Activated CD4-positive, alpha-beta T cell treated with anti-CD3 and anti-CD28 coated beads for 48 hours (primary cell): Measurements from ENCODE around the gene USP33.
"Not testable (repeated sequence)": the region's sequence is repeated elsewhere in the genome, so short reads cannot be mapped to it uniquely, and the experiment has no call there.

Experiments used
- DNase-seq: peaks from one replicate; pipeline ENCODE4 v3.0.0-alpha.2; 2020

Gene USP33

DNA sequence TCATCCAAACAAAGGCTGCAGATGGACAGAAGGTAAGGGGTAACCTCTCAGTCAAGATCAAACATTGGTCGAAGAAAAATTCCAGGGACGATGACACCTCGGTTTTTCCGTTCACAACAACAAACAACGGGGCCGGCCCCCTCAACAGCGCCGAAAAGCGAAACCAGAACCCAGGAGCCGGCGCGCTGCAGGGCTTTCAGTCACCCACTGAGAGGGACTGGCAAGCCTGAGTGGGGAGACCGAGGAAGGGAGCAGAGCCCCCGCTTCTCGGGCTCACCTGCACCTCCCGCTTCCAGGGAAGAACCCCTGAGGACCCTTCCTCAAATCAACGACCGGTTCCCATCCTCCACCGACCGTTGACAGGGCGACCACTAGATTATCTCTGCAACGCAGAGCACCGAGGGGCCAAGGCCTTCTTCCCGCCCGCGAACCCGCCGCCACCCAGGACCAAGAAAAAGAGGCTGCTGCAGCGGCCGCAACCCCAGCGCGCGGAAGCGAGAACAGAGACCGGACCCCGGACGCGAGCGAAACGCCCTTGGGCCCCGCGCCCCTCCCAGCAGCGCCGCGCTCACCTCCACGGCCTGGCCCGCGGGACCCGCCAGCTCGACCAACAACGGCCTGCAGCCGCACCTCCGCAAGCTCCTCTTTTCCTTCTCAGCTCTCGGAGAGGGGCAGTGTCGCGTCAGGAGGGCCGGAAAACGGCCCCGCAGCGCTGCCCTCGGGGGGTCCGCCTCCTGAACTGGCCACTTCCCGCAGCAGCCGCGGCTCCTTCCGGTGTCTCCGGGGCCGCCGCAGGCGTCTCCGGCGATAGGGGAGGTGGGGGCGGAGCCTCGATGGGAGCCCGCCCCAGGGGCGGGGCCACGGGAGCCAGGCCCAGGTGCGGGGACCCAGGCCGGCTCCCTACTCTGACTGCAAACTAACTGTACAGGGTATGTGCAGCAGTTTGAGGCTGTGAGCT, at the start of gene USP33:
TSS of gene USP33 (minus strand) at position 782 of the 958 bp plus-strand sequence. CDS start 18,155 bp downstream, outside the sequence.
- DNase-seq = peak; percentile 93

DNA sequence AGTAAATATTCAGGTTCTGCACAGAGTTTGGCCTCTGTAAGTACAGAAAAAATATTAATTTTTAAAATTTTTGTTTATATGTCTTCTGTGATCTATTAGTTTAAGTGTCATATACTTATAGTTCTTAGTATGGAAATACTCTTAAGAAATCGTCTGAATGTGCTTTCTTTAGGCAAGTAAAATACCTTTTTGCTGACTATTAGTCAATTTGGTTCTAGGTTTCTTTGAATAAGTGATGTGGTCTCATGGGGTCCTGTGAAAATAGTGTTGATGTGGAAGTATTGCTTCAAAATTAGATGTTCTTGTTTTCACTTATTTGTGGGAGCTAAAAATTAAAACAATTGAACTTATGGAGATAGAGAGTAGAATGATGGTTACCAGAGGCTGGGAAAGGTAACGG, 43.7 kb upstream of the USP33 start:
- DNase-seq = no peak

DNA sequence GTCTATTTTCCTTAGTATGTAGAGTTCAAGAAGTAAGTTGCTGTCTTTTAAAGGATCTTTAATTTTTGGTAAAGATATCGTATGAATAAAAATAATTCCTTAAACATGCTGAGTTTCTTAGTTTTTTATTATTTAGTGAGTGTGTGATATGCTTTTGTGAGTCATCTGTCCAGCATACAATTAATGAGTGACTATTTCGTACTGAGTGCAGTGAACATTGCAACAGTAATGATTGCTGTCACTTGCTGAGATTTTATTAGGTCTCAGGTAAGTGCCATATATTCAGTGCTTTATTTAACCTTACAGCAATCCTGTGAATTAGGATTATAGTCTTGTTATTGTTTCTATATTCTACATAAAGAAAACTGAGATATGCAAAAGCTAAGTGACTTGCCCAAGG, 42.4 kb upstream of the USP33 start:
- DNase-seq = no peak

DNA sequence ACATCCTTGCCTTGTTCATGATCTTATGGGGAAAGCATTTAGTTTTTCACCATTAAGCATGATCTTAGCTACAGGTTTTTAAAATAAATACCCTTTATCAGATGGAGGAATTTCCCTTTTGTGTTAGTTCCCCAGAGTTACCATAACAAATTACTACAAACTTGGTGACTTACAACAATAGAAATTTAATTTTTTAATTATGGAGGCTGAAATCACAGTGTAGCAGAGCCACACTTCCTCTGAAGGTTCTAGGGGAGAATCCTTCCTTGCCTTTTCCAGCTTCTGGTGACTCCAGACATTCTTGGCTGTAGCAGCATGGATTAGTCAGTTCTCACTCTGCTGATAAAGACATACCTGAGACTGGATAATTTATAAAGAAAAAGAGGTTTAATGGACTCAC, 38.3 kb upstream of the USP33 start:
- DNase-seq = no peak

DNA sequence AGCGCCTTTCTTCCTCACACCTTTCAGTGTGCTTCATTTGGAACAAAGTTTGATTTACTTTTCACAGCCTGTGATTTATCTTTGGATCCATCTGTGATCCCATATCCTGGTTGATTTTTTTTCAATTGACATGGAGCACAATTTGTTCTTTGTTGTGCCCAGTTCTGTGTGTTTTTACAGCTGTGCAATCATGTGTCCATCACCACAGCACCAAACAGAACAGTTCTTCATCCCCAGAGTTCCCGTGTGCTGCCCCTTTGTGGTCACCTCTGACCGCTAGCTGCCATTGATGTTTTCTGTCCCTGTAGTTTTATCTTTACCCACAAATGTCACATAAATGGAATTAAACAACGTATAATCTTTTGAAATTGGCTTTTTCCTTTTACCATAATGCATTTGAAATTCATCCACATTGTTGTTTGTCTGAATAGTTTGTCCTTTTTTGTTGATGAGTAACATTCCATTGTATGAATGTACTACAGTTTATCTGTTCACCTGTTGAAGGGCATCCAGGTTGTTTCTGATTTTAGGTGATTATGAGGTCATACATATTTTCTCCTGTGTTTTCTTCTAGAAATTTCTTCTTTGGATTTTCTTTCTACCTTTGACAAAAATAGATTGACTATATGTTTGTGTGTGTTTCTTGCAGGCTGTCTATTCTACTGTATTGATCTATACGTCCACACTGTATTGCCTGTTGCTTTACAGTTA, 37.2 kb upstream of the USP33 start:
- no peak for DNase-seq

DNA sequence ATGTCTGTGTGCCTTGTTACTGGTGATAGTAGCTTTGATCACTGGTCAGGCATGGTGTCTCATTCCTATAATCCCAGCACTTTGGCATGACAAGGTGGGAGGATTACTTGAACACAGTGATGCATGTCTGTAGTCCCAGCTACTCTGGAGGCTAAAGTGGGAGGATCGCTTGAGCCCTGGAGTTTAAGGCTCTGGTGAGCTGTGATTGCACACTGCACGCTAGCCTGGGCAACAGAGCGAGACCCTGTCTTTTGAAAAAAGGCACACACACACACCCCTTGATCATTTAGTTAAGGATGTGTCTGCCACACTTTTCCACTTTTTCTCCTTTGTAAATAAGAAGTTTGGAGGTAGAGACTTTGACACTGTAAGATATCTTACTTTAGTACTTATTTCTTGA, 34.9 kb upstream of the USP33 start:
- DNase-seq = no peak

DNA sequence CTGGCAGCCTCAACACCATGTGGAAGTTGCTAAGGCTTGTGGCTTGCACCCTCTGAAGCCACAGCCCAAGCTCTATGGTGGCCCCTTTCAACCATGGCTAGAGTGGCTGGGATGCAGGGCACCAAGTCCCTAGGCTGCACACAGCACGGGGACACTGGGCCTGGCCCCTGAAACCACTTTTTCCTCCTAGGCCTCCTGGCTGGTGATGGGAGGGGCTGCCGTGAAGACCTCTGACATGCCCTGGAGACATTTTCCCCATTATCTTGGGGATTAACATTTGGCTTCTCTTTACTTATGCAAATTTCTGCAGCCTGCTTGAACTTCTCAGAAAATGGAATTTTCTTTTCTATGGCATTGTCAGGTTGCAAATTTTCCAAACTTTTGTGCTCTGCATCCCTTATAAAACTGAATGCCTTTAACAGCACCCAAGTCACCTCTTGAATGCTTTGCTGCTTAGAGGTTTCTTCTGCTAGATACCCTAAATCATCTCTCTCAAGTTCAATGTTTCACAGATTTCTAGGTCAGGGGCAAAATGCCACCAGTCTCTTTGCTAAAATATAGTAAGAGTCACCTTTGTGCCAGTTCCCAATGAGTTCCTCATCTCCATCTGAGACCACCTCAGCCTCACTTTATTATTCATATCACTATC, 26.6 kb upstream of the USP33 start:
- DNase-seq = not testable (repeated sequence)

DNA sequence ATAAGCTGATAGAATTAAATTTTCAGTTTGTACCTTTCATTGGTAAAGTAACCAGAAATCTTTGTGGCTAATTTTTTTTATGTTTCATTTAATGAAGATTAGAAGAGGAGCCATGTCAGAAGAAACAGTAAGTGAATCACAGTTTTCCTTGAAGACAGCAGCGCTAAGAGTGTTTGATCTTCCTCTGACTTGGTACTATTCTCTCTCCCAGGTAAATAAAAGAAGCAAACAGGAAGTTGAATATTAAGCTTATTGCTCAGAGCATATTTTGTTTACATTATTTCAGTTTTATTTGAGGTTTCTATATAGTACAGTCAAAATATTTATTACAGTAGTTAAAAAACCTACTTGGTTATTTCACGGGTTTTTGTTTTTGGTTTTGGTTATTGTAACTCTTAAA, 23.5 kb upstream of the USP33 start:
- no peak for DNase-seq

DNA sequence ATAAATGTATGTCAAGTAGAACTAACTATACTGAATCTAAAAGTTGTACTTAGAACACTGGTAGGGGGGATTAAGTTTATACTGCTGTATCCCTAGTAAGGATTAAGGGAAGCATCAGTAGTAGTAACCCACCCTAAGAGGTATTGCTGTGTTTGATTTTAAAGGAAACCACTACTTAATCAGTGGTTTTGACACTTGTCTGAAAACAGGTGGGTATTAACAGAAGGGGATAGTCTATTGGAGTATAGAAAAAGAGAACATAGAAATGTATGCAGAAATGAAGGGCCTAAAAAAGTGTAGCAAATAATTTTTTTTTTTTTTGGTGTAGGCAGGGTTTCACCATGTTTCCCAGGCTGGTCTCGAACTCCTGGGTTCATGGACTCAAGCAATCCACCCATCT, 22.0 kb upstream of the USP33 start:
- no peak for DNase-seq

DNA sequence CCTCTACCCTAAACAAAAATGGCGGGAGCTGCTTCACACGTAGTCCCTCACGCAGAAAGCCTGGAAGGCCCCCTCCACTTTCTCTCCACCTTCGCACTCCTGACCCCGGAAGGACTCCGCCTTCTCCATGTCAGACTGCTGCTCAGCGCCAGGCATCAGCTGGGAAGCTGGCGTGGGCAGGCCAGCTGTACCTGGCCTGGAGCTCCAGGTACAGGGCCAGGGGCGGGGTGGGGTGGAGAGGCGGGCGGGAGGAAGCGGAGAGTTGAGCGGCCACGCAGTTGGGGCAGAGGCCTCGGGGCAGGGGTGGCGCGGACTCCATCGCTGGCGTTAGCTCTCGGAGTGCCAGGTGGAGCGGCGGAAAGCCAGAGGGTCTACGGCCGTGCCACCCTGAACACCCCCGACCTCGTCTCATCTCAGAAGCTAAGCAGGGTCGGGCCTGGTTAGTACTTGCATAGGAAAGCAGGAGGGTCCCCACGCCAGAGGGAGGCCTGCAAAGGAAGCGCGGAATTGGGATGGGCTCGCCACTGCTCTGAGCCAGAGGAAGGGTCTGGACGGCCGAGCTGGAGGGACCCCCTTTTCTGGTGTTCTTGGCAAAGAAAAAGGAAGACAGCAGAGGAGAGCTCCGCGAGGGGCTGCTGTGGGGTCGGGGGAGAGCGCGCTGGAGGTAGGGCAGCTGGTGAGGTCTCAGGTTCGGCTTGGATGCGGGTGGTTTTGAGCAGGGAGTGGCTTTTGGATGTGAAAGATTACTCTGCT, 20.1 kb upstream of the USP33 start, which contains the start of gene MIGA1:
TSS of gene MIGA1 (plus strand) at position 121 of the 753 bp plus-strand sequence. CDS start 3,604 bp downstream, outside the sequence.
- DNase-seq = peak; percentile 88

DNA sequence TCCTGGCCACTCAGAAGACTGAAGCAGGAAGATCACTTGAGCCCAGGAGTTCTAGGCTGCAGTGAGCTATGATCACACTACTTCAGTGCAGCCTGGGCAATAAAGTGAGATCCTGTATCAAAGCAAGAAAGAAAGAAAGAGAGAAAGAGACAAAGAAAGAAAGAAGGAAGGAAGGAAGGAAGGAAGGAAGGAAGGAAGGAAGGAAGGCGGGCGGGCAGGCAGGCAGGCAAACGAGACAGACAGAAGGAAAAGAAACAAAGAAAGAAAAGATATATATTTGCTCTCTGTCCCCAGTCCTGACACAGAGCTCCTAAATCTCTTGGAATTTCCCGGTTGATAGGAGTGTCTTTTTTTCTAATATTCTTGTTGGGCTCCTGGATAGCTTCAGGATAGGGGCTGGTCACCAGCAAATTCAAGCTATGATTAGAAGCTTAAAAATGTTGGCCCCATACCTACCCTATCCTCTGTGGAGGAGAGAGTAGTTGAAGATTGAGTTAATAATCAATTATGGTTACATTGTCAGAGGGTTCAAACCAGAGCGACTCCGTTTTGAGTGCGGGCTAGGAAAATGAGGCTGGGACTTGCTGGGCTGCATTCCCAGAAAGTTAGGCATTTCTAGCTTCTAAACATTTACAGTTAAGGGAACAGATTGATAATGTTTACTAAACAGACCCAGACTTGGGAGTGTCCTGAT, 16.5 kb upstream of the USP33 start:
- DNase-seq = no peak

DNA sequence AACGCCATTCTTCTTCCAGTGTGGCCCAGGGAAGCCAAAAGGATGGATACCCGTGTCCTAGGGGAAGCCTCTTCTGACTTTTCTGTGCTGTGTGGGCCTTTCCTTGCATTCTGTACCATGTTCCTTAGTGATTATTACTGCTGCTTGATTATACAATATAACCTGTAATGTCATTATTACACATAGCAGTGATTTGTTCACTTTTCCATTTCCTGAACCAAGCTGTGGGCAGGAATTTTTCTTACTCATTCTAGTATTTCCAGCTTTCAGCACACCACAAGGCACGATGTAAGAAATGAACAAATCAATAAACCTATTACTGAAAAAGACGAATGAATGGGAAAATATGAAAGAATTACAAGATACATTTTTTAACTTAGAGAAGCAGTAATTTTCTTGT, 8.4 kb upstream of the USP33 start:
- no peak for DNase-seq

DNA sequence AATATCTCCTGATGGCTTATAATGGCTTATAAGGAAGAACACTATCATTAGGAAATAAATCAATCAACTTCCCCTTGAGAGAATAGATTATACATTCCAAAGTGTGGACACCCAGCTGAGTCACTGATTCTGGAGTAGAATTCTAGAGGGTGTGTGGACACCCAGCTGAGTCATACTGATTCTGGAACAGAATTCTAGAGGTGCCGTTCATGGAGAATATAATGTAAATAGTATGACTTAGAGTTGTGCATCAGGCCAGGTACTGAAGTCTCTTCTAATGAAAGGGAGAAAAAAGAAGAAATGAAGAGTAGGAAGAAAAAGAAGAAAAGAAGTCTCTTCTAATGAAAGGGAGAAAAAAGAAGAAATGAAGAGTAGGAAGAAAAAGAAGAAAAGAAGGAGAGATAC, 2.4 kb upstream of the USP33 start:
- no peak for DNase-seq

DNA sequence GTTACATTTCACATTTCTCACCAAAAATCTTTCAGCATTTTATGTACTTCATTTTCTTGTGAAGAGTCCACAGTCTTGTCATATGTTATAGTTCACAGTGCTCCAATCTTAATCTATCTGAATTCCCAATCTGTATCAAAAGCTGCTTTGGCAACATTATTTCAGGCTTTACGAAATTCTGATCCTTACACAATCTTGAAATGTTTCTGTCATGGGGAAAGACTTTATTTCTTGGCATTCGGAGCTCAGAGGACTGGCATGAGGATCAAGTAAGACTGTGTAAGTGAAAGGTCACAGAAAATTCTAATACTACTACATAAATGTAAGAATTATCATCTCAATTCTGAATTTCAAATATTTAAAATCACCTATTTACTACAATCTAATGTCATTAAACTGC, 2.0 kb downstream of the USP33 start:
- no peak for DNase-seq

DNA sequence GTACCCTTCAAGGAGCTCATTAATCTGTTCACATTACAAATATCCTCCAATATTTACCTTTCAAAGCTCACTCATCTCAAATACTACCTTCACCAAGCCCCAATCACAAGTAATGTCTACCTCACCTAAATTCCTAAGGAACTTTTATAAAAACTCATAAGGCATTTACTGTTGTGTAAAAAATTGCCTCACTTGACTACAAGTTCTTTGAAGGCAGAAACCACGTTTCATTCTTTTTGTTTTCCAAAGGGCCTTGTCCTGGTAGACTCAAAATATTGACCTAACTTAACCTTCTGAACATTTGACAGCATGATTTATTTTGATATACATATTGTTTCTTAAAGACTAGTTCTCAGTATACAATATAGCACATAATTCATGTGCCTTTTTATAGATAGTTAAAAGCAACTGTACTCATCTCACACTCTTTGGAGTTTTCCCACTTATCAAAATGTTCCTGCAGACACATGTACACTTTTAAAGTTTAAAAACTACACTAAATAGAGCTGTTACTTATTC, 2.5 kb downstream of the USP33 start:
- DNase-seq = no peak

DNA sequence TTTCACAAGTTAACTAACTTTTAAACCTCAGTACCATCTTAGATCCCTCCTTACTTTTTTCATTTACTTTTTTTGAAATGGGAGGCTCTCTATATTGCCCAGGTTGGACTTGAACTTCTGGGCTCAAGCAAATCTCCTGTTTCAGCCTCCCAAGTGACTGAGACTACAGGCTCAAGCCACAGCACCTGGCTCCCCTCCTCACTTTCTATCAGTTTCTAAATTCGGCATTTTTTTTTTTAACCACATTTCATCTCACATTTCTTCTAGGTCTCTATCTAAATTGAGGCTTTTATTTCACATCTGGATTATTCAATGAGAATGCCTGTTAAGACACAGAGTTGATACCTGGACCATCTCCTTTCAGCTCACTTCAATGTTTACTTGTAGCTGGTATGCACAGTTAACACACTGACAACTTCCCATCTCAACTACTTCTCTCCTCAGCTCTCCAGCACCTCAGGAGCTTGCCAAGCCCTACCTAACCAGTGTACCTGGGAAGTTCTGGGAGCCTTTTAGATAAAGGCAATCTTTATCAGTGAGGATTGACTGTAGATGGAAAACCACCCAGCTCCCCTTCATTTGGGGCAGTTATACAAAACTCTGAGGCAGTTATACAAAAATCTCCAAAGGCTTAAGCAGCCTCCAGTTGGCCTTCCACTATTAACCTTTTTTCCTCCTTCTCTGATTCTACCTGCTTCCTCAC, 3.4 kb downstream of the USP33 start:
- no peak for DNase-seq

DNA sequence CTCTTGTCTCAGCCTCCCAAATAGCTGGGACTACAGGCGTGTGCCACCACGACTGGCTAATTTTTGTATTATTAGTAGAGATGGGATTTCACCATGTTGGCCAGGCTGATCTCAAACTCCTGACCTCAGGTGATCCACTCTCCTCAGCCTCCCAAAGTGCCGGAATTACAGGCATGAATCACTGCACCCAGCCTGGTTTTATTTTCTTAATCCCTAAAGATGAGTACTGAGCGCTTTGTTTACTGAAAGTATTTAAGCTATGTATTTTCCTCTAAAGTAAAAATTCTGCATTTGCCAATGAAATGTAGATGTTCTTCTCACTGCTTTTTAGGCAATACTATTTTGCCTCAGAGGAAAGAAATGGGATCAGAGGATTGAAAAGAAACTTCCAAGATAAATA, 10.2 kb downstream of the USP33 start:
- not testable (repeated sequence) for DNase-seq

DNA sequence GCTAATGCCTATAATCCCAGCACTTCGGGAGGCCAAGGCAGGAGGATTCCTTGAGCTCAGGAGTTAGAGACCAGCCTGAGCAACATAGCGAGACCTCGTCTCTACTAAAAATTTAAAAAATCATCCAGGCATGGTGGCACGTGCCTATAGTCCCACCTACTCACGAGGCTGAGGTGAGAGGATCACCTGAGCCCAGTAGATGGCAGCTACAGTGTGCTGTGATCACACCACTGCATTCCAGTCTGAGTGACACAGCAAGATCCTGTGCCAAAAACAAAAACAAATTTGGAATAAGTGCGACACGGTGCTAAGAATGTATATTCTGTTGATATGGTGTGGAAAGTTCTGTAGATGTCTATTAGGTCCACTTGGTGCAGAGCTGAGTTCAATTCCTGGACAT, 15.1 kb downstream of the USP33 start:
- DNase-seq = no peak

DNA sequence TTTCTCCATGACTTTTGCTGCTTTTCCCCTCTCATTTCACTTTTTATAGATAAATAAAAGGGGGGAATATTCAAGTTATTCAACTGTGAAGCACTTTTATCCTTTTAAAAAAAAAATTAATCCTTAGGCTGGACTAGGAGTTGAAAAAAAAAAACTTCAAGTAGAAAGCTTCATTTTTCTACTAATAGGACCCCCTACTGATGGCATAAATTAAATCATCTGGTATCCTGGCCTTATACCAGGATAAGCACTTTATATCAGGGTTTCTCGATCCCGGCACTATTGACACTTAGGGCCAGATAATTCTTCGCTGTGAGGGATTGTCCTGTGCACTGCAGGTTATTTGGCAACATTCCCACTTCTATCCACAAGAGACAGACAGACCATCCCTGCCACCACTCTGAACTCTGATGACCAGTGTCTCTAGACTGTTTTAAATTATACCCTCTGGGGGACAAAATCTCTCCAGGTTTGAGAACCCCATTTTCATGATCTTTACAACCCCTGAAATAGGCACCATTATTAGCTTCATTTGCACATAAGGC, 17.6 kb downstream of the USP33 start:
- no peak for DNase-seq

DNA sequence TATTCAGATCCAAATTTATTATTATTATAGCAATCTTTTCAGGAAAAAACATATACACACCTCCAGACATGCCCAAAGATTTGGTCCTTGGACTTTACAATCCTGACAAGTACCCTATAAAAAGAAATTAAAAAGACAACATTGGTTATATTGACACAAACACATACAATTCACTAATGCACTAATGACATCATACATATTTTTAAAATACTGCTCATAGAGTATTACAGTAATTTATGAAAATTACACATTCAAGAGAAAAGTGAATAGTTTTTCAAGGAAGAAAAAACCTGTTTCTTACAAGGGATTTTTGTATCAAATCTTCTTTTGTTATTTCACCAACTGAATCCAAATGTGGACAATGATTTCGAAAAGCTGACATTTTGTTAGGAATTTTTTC, 18.3 kb downstream of the USP33 start:
- no peak for DNase-seq

DNA sequence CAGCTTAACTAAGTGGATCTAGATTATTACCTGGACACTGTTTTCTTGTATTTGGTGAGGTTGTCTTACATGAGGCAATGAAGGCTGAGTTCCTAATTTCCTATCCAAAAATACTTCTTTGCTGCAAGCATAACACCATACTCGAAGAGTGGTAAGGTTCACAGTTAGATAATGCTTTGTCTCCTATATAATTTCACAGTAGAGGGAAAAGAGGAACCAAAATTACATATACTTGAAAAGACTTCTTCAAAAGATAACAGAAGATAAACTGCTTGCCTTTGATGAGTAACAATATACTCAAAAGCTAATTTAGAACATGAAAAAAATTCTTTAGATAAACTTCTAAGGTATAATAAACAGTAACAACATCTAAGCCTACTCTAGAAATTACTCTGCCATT, 20.4 kb downstream of the USP33 start:
- DNase-seq = no peak
